Measurements from ENCODE around the gene TPK1.

Gene TPK1

GRCh38 chr7:144723301-144723700, 112.6 kb downstream of the TPK1 start:
- no peak for TF ChIP-seq CTCF (IDR thresholded peaks at IDR 0.05; ENCODE audit: low read depth, low read length)
- no peaks in the 10 kb centered on the region for H3K27me3 ChIP-seq
- H3K36me3 ChIP-seq: no peaks in the 10 kb centered on the region
- no peak overlapping the region for H3K4me3 ChIP-seq (ENCODE audit: low read depth, low read length)
- no peaks in the 10 kb centered on the region for H3K9me3 ChIP-seq
- no peak for DNase-seq
- no peaks in the 10 kb centered on the region for H3K4me1 ChIP-seq

- Histone ChIP-seq H3K4me3 (ENCODE audit: low read depth, low read length) (no peak overlapping the region), H3K36me3 (no peaks in the 10 kb centered on the region), H3K27me3 (no peaks in the 10 kb centered on the region), H3K9me3 (no peaks in the 10 kb centered on the region; the same call in 1 of the 2 replicates), H3K4me1 (no peaks in the 10 kb centered on the region)
- no peak for DNase-seq
- no peak for TF ChIP-seq CTCF (IDR thresholded peaks at IDR 0.05; ENCODE audit: low read depth, low read length)
These were observed 115.1 kb downstream of the TPK1 start for GRCh38 chr7:144720710-144721109.

GRCh38 chr7:144720149-144720548, 115.7 kb downstream of the TPK1 start:
- Histone ChIP-seq H3K27me3 (no peaks in the 10 kb centered on the region), H3K36me3 (no peaks in the 10 kb centered on the region), H3K9me3 (no peaks in the 10 kb centered on the region; the same call in 1 of the 2 replicates), H3K4me3 (ENCODE audit: low read depth, low read length) (no peak overlapping the region), H3K4me1 (no peaks in the 10 kb centered on the region)
- no peak for TF ChIP-seq CTCF (IDR thresholded peaks at IDR 0.05; ENCODE audit: low read depth, low read length)
- no peak for DNase-seq

- TF ChIP-seq CTCF (IDR thresholded peaks at IDR 0.05; ENCODE audit: low read depth, low read length): no peak
- no peaks in the 10 kb centered on the region for H3K4me1 ChIP-seq
- no peak for DNase-seq
- no peak overlapping the region for H3K4me3 ChIP-seq (ENCODE audit: low read depth, low read length)
- H3K27me3 ChIP-seq: no peaks in the 10 kb centered on the region
- H3K36me3 ChIP-seq: no peaks in the 10 kb centered on the region
- no peaks in the 10 kb centered on the region; the same call in 1 of the 2 replicates for H3K9me3 ChIP-seq
These were observed 118.1 kb downstream of the TPK1 start for GRCh38 chr7:144717720-144718119.

GRCh38 chr7:144713850-144714249, 122.0 kb downstream of the TPK1 start:
- Histone ChIP-seq H3K36me3 (no peaks in the 10 kb centered on the region), H3K4me3 (ENCODE audit: low read depth, low read length) (no peak overlapping the region), H3K4me1 (no peaks in the 10 kb centered on the region), H3K27me3 (no peaks in the 10 kb centered on the region), H3K9me3 (no peaks in the 10 kb centered on the region; the same call in 1 of the 2 replicates)
- DNase-seq: no peak
- no peak for TF ChIP-seq CTCF (IDR thresholded peaks at IDR 0.05; ENCODE audit: low read depth, low read length)

- Histone ChIP-seq H3K36me3 (no peaks in the 10 kb centered on the region), H3K9me3 (no peaks in the 10 kb centered on the region; the same call in 1 of the 2 replicates), H3K4me3 (ENCODE audit: low read depth, low read length) (no peak overlapping the region), H3K27me3 (no peaks in the 10 kb centered on the region), H3K4me1 (no peaks in the 10 kb centered on the region)
- no peak for TF ChIP-seq CTCF (IDR thresholded peaks at IDR 0.05; ENCODE audit: low read depth, low read length)
- DNase-seq: no peak
These were observed 125.1 kb downstream of the TPK1 start for GRCh38 chr7:144710791-144711190.
